ENCODE results near the gene SCNN1A. TPM values are rescaled to one million over a fixed set of nuclear protein-coding genes. Genes with fewer than 3 reads are reported as not detected.

The SCNN1A gene
- total RNA-seq, 1 experiment from 2014 or later = 2.9 TPM

DNA sequence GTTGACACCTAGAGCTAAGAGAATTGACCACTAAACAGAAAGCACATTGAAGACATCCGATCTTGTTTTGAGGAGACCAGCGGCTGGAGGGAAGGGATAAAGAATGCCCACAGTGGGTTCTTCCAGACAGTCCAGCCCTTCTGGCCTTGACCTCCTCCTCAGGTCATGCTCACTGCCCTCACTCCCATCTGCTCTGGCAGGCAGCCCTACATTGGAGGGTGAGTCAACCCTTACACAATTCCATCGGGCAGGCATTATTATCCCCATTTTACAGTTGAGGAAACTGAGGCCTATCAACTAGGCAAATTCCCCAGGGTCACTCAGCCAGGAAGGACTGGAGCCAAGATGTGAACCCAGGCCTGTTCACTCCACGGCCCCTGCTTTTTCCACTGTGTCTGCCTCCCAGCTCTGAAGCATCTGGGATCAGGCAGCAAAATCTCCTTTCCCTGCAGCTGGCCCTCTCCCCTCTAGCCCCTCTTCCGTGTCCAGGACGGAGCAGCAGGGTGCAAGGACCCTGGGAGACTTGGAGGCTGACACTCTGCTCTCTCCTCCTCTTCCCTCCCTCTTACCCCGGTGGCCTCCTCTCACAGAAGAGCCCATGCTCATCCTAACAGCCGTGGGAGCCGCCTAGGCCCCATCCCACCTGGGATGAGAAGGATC is 5.3 kb downstream of the SCNN1A start:
- ChIA-PET POLR2A (ENCODE audit: unreplicated experiment) (no interaction called here), CTCF (no interaction called here)
- intact Hi-C loops (cut with micrococcal nuclease) = loop anchor here (2.0 kb wide), 1 partner anchor 33 kb away; no protein-coding TSS in a partner anchor
- Histone ChIP-seq H3K9me2 (replicated peaks; ENCODE audit: low read length) (no peaks in the 10 kb centered on the region), H3K9ac (ENCODE audit: low read length) (peak overlapping the region; percentile 70; the same call in 1 of the 2 replicates), H3K4me2 (ENCODE audit: low read length) (peak overlapping the region; percentile 63; the same call in 1 of the 2 replicates), H3K9me3 (ENCODE audit: low read length) (no peaks in the 10 kb centered on the region), H3F3A (ENCODE audit: low read length, unreplicated experiment) (peaks cover 5% of the 10 kb centered on the region), H3K4me1 (ENCODE audit: insufficient read depth, low read length) (peaks cover 65% of the 10 kb centered on the region), H2AFZ (ENCODE audit: low read length) (no peak overlapping the region), H3K27ac (ENCODE audit: low read length) (peak overlapping the region; percentile 98), H3K79me2 (ENCODE audit: low read length) (0 out of 2 replicates have a peak, but pooled peaks cover 5% of the 10 kb centered on the region), H3K4me3 (ENCODE audit: low read length) (no peak overlapping the region), H4K20me1 (ENCODE audit: low read length) (no peaks in the 10 kb centered on the region), H3K27me3 (ENCODE audit: low read length) (no peaks in the 10 kb centered on the region), H3K36me3 (ENCODE audit: low read depth, low read length) (no peaks in the 10 kb centered on the region)
- no peak for ATAC-seq
- no peak for DNase-seq
- no peak for TF ChIP-seq EZH2phosphoT487 (IDR thresholded peaks at IDR 0.05; ENCODE audit: borderline replicate concordance, low read length)
- TF ChIP-seq, protein P1, sequence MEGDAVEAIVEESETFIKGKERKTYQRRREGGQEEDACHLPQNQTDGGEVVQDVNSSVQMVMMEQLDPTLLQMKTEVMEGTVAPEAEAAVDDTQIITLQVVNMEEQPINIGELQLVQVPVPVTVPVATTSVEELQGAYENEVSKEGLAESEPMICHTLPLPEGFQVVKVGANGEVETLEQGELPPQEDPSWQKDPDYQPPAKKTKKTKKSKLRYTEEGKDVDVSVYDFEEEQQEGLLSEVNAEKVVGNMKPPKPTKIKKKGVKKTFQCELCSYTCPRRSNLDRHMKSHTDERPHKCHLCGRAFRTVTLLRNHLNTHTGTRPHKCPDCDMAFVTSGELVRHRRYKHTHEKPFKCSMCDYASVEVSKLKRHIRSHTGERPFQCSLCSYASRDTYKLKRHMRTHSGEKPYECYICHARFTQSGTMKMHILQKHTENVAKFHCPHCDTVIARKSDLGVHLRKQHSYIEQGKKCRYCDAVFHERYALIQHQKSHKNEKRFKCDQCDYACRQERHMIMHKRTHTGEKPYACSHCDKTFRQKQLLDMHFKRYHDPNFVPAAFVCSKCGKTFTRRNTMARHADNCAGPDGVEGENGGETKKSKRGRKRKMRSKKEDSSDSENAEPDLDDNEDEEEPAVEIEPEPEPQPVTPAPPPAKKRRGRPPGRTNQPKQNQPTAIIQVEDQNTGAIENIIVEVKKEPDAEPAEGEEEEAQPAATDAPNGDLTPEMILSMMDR (conservative IDR thresholded peaks at IDR 0.05; ENCODE audit: low read depth, low read length) = no peak
- TF ChIP-seq EZH2 (IDR thresholded peaks at IDR 0.05; ENCODE audit: low read length, unreplicated experiment) = no peak
- no TSS peak for BruUV-seq (replicated peaks)

DNA sequence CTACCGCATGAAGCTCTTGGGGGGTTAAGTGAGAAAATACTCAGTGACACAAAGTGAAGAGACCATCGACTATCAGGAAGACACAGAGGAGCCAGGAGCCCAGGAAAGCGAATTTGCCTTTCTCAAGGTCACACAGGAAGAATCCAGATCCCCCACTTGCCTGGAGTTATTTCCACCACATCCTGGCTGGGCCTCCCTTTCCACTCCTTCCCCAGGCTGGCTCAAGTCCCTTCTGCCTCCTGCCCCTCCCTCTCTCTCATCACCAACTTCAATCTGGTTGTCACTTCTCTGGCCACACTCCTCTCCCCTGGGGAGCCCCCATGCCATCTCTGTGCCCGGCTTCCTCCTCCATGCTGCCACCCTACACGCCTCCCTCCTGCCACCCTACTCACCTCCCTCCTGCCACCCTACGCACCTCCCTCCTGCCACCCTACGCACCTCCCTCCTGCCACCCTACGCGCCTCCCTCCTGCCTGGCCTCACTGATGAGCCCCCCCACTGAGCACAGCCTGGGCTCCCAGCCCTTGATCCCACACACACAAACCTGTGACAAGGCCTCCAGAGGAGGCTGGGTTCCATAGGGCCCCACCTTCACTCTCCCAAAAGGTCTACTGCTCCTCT is 6.3 kb downstream of the SCNN1A start:
- TF ChIP-seq EZH2 (IDR thresholded peaks at IDR 0.05; ENCODE audit: low read length, unreplicated experiment) (no peak), EZH2phosphoT487 (IDR thresholded peaks at IDR 0.05; ENCODE audit: borderline replicate concordance, low read length) (no peak)
- TF ChIP-seq, protein P1 (conservative IDR thresholded peaks at IDR 0.05; ENCODE audit: low read depth, low read length) = no peak
- H4K20me1 ChIP-seq (ENCODE audit: low read length) = no peaks in the 10 kb centered on the region
- no peak overlapping the region for H3K9ac ChIP-seq (ENCODE audit: low read length)
- H3K79me2 ChIP-seq (ENCODE audit: low read length) = 0 out of 2 replicates have a peak, but pooled peaks cover 5% of the 10 kb centered on the region
- H3K4me2 ChIP-seq (ENCODE audit: low read length) = 0 out of 2 replicates have a peak overlapping the region, but pooled peaks have one; percentile 21
- POLR2A ChIA-PET (ENCODE audit: unreplicated experiment) = interaction anchor here (0.6 kb wide), 1 partner anchor 74 kb away, joined by 3 read pairs; no protein-coding TSS in a partner anchor
- peak overlapping the region; percentile 43 for H3K27ac ChIP-seq (ENCODE audit: low read length)
- H2AFZ ChIP-seq (ENCODE audit: low read length) = no peak overlapping the region
- H3F3A ChIP-seq (ENCODE audit: low read length, unreplicated experiment) = peaks cover 5% of the 10 kb centered on the region
- no TSS peak for BruUV-seq (replicated peaks)
- no peak overlapping the region for H3K4me3 ChIP-seq (ENCODE audit: low read length)
- H3K9me2 ChIP-seq (replicated peaks; ENCODE audit: low read length) = no peaks in the 10 kb centered on the region
- no peaks in the 10 kb centered on the region for H3K27me3 ChIP-seq (ENCODE audit: low read length)
- ATAC-seq (no peak), DNase-seq (no peak)
- H3K9me3 ChIP-seq (ENCODE audit: low read length) = no peaks in the 10 kb centered on the region
- peaks cover 65% of the 10 kb centered on the region for H3K4me1 ChIP-seq (ENCODE audit: insufficient read depth, low read length)
- CTCF ChIA-PET = no interaction called here
- no peaks in the 10 kb centered on the region for H3K36me3 ChIP-seq (ENCODE audit: low read depth, low read length)
- intact Hi-C loops (cut with micrococcal nuclease) = no loop called here

Data from PC-3 (cell line).